Measurements from ENCODE around the gene KSR1.
"Not testable (repeated sequence)": the region's sequence is repeated elsewhere in the genome, so short reads cannot be mapped to it uniquely, and the experiment has no call there.

KSR1 gene

DNA sequence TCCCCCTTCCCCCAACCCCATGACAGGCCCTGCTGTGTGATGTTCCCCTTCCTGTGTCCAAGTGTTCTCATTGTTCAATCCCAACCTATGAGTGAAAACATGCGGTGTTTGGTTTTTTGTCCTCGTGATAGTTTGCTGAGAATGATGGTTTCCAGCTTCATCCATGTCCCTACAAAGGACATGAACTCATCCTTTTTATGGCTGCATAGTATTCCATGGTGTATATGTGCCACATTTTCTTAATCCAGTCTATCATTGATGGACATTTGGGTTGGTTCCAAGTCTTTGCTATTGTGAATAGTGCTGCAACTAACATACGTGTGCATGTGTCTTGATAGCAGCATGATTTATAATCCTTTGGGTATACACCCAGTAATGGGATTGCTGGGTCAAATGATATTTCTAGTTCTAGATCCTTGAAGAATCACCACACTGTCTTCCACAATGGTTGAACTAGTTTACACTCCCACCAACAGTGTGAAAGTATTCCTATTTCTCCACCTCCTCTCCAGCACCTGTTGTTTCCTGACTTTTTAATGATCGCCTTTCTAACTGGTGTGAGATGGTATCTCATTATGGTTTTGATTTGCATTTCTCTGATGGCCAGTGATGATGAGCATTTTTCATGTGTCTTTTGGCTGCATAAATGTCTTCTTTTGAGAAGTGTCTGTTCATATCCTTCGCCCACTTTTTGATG is 28.9 kb upstream of the KSR1 start:
- DNase-seq: not testable (repeated sequence)

DNA sequence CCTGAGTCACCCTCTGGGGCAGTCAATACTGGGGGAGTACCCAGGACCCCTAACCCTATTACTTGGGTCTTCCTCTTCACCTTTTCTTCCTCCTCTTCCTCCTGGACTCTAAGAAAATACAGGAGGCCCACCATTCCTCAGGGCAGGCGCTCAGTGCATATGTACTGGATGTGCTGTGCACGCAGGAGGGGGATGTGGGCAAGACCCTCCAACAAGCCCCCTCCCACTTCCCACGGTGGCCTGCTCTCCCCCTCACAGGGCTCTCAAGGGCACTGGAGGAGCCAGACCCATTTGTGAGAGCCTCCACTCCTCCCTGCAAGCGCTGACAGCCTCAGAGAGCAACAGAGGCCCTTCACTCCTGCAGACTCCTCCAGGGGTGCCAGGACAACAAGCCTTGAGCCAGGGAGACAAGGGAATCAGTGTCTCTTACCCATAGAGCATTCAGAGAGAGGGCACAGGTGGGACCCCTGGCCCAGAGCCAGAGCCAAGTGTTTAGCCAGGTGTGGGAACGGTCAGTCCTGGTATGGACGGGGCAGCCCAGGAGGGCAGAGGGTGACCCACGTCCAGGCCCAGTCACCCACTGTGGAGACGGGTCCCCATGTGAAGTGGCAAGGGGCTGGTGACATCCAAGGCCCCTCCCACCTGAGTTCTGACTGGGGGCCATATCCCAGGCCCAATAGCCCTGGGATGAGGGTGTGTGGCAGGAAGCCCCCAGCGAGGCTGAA is 27.3 kb upstream of the KSR1 start:
- no peak for DNase-seq

DNA sequence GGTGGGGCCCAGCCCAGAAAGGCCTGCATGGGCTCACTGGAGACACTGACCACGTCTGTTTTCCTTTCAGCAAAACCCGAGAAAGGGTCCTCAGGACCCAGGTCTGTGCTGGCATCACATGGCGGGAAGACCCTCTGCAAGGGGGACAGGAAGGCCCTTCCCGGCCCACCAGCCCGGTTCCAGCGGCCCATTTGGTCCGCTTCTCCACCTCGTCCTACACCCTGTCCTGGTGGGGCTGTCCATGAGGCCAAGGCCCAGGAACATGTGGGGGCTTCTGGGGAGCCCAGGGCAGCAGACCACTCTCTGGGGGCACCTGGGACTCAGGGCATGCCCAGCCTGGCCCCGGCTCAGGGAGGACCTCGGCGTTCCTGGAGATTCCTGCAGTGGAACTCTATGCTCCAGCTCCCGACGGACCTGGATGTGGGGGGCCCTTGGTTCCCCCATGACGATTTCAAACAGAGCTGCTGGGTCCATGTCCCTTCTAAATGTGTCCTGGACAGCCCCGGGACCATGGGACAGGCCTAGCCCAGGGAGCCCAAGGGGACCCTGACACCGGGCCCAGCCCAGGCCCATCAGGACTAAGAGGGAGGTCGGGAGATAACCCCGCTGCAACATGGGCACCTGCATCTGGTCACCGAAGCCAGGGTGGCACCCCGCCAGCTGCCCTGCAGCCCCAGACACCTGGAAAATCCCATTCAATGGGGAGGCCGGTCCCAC is 26.4 kb upstream of the KSR1 start:
- no peak for DNase-seq

DNA sequence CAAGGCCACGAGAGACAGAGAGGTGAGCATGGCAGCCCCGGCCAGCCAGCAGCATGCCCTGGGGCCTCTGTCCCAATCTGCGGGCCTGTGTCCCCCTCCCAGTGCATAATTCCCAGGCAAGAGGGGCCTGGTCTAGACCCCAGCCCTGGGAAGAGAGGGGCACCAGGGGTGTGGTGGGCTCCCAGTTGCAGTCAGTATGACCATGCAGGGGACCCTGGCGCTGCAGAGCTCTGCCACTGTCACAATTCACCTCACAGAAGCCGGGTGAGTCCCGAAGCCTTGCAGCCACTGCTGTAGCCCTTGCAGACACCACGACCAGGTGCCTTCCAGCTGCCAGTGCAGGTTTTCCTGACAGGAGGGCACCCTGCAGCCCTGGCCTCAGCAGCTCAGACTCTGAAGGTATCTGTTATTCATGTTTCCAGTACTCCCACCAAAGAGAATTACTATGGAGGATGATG is 25.8 kb upstream of the KSR1 start:
- no peak for DNase-seq

DNA sequence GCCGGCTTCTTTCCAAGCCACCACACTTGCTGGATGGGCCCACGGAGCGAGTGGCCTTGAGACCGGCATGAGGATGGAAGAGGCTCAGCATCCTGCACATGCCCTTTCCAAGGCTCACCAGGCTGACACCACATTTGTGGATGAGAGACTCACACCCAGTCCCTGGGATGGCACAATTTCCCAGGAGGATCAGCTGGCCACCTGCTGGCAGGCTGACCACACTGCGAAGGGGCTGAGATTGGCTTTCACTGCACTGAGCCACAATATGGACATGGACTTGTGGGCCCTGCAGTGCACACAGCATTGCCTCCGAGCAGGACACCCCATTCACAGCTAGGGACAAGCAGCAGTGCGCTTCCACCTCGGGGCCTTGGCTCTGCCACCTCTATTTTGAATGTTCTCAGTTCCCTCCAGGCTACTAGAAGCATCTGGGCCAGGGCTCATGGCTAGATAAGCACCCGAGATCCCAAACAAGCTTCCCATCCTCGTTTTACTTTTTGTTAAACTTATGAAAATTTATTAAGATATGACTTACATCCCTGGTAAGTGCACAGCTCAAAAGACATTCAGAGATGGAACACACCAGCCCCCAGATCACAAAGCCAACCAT is 25.3 kb upstream of the KSR1 start:
- DNase-seq: peak; percentile 26

DNA sequence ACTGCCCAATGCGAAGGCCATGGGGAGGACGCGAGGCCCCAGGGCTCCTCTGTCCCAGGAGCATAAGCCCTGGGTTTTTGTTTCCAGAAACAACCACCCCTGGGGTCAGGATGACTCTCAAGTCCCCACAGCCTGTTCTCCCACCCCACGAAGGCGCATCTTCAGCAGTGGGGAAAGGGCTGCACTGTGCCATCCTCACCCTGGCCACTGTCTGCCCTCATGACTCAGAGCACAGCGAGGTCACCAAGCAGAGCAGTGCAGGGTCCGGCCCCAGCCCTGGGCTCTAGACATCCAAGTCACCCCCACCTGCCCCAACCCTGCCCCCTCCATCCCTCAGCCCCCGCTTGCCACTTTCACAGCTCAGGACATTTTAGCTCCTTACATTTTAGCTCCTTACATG is 22.7 kb upstream of the KSR1 start:
- no peak for DNase-seq

DNA sequence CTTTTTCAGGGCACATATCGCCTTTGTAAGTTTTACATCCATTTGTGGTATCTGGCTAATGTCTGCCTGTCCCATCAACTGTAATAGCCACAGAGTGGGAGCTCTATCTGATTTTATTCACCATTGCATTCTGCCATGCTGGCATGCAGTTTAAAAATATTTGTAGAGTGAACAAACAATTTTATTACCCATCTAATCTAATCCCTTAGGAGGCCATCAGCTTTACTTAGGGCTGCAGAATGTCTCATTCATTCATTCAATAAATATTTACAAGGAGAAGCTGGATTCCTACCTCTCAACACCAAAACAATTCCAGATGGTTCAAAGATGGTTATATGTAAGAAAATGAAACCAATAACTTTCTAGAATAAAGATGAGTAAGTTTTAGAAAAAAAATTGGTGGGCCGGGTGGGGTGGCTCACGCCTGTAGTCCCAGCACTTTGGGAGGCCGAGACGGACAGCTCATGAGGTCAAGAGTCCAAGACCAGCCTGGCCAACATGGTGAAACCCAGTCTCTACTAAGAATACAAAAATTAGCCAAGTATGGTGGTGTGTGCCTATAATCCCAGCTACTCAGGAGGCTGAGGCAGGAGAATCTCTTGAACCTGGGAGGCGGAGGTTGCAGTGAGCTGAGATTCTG is 20.7 kb upstream of the KSR1 start:
- DNase-seq: not testable (repeated sequence)

DNA sequence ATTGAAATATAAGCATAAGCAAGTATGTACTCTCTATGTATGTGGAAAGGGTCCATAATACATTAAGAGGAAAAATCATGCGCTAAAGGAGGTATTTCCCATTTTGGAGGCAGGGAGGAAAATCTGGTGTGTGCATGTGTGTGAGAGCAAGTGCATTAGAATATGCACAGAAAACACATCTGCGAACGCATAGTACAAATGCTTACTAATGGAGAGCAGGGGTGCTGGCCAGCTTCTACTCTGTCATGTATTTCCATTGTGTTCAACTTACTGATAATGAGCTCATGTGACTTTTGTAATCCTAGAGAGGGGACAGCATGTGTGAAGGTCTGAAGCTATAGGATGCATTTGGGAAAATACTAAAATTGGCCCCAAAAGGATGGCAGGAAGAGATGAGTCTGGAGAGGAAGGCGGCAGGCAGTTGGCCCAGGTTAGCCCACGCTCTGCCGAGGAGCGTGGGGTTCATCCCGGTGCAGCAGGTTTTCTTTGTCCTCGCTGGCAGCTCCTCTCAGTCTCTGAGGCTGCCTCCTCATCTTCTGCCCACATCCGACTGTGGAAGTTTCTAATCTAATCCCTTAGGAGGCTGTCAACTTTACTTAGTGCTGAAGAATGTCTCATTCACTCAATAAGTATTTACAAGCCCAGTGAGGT is 17.8 kb upstream of the KSR1 start:
- DNase-seq: no peak

DNA sequence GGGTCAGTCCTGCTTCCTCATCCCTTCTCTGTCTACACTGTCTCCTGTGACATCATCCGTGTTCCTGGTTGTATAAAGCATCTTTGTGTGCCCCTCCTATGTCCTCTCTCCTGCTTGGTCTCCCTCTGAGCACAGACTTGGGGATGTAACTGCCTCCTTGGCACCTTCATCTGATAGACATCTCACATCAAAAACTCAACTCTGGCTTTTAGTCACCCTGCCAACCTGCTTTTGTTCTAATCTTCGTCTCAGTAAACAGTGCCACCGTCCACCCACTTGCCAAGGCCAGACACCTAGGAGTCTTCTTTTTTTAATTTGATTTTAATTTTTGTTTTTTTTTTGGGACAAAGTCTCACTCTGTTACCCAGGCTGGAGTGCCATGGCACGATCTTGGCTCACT is 16.9 kb upstream of the KSR1 start:
- DNase-seq: no peak

DNA sequence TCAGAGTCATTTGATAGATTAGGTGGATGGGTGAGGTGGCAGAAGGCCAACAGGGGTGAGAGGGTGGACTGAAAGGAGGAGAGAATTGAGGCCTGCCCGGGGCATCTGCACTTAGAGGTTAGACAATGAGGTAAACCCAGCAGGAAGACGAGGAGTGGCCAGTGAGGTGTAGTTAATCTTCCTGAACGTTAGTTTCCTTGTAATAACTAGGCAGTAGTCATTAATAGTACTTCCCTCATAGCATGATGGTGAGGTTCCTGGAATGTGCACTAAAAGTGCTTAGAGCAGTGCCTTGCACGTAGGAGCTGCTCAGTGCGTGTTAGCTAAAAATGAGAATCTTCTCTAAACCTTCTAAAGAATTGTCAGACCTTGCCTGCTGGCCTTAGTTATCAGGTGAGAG is 13.5 kb upstream of the KSR1 start:
- DNase-seq: no peak

DNA sequence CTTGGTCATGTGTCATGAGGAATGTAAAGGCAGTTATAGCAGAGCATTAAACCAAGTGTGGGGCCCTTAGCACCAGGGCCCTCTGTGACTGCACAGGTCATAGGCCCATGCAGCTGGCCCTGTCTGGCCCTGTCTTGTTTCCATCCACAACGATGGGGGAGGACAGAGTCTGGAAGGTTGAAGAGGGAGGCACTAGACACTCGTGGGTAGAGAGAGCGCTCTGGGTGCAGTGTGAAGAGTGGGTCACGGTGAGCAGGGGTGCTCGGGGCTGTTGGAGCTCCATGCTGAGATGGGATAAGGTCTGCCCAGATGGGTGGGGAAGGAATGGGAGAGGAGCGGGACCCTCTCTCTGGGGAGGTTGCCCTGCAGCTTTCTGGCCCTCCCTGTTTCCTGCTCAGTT is 12.8 kb upstream of the KSR1 start:
- DNase-seq: no peak

DNA sequence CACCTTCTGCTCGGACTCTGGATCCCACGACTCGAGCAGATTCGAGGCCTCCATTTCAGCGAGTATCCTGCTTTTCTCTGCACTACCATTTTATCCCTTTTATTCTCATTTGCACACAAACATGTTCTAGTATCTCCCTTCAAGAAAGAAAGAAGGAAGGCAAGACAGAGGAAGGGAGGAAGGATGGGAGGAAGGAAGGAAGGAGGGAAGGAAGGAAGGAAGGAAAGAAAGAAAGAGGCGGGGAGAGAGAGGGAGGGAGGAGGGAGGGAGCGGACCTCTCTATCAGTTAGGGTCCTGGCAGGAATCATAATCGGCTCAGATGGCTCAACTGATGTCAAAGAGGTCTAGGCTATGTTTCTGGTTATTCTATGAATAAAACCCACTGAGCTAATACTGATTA is 10.3 kb upstream of the KSR1 start:
- DNase-seq: no peak

DNA sequence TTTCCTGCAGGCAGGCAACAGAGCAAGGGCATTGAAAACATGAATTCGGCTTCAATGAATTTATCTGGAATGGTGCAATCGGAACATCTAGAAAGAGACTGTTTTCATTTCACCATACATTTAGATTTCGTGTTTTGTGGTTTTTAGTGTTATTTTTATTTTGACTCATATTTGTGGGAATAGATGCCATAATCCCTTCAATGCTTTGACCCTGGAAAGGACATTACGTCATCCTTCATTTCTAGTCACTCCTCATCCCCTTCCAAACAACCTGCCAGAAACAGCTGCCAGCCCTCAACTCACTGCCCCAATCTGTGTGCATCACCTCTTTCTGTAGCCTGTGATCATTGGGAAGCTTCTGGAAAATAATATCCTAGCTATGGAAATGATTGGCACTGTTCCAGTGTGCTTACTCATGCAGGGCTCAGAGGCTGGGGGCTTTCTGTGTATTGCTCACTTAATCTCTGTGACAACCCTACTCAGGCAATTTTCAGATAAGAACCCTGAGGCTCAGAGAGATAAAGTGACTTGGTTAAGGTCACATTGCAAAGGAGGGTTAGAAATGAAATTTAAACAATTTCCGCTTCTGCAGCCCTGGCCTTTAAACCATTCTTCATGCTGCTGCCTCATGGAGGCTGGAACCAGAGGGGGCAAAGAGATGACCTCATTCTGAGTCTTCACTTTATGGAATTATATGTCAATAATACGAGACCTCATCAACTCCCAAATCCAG is 9.5 kb upstream of the KSR1 start:
- DNase-seq: no peak

DNA sequence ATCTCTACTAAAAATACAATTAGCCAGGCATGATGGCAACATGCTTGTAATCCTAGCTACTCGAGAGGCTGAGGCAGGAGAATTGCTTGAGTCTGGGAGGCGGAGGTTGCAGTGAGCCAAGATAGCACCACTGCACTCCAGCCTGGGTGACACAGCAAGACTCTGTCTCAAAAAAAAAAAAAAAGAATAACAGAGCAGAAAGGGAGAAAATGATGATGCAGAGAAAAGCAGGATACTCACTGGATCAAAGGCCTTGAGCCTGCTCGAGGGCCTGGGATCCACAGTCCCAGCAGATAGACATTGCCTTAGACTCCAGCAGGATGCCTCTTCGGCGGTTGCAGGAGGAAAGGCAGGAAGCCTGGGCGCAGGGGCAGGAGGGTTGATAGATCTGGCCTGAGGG is 7.7 kb upstream of the KSR1 start:
- DNase-seq: not testable (repeated sequence)

DNA sequence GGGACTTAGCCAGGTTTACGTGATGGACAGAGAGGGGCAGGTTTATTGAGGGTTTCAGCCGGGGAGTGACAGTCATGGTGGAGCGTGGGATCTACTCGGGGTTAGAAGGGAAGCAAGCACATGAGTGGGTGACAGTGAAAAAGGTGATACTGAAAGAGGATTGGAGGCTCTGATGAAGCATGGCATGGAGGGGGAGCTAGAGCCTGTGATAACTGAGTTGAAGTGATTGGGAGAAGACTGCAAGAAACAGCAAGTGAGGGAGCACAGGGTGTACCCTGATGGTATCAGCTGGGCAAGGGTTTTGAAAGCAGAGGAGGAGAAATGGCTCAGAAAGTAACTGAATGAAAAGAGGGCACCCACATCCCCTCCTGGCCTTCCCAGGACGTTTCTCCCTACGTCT is 6.7 kb upstream of the KSR1 start:
- peak; percentile 57 for DNase-seq

DNA sequence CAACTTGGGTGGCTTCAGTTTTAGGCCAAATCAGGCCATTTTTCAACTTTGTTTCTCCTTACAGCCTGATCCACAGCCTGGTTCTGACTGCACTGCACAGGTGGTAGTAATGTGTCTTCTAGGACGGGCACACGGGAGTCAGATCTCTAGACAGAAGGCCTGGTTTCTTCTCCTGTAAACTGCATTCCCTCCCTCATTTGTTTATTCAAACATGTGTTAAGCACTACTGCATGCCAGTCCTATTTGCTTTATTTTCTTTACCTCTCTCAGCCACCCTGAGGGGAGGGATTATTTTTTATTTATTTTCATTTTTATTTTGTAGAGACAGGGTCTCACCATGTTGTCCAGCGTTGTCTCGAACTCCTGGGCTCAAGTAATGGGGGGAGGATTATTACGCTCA is 6.3 kb upstream of the KSR1 start:
- peak; percentile 96 for DNase-seq

DNA sequence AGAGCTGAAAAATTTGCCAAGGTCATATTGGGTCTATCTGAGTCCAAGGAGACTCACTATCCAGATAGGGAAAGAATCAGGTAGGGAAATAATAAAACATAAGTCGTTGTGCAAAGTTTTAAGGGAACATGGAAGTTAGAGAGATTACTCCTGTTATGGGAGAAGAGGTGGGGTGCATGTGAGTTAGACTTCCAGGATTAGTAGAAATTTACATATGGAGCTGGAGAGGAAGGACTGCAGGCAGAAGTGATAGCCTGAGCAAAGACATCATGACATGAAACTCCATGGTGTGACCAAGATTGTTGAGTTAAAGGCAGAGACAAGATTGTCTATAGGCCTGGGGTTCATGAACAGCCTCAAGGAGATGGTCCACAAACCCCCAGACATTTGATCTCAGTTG is 5.8 kb upstream of the KSR1 start:
- peak; percentile 58 for DNase-seq

DNA sequence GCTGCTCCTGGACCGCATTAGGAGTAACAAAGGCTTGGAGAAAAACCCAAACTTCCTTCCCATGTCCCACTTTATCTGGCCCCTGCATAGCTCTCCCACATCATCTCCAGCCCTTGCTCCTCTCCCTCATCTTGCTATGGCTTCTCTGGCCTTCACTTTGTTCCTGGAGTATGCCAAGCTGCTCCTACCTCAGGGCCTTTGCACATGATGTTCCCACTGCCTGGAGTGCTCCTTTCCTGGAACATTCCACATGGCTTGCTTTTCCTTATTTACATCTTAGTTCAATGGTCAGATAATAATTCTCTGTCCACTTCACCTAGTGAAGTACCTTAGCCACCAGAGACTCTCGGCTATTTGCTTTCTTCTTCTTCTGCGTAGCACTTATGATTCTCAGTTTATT is 4.3 kb upstream of the KSR1 start:
- DNase-seq: no peak

DNA sequence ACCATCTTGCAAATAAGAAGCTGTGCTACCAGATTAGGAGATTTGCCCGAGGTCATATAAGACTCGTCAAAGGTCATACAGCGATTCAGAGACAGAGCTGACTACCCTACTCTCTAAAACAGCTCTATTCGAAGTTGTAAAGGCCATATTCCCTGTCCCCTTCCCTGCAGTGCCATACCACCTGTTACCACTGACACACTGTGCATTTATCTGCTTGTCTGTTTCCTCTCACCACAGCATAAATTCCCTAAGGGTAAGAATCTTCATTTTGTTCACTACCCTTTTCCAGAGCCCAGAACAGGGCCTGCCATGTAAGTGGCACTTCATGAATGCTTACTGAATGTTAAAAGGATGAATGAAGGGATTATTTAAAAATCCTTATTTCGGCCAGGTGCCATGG is 3.4 kb upstream of the KSR1 start:
- no peak for DNase-seq

DNA sequence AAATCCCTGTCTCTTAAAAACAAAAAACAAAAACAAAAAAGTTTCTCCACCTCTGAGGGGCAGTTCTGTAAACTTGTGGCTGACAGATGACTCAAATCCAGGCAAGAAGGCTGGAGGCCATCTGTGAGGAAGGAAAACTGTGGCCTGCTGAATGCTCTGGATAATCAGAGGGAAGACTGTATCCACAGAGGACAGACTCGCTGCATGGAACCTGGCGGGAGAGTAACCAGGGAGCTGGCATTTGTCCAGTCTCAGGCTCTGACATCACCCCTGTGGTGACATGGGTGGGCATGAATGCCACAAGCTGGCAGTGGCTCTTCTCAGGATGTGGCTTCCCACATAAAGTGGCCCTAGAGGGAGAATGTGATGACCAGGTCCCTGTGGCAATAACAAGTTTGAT is 2.8 kb upstream of the KSR1 start:
- no peak for DNase-seq

DNA sequence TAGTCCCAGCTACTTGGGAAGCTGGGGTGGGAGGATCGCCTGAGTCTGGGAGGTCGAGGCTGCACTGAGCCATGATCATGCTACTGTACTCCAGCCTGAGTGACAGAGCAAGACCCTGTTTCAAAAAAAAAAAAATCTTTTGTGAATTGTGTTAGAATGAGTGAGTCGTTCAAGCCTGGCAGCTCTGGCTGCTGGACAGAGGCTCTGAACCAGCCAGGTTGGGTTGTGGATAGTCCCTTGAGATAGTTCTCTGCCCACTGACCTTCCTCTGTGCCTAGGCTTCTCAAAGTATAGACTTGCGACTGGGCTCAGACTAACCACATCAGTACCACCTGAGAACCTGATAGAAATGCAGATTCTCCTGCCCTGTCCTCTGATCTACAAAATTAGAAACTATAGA is 2.2 kb upstream of the KSR1 start:
- DNase-seq: no peak
